Naive thymus-derived CD8-positive, alpha-beta T cell (primary cell): ENCODE results near the gene KAZN. TPM values are rescaled to one million over a fixed set of nuclear protein-coding genes. Genes with fewer than 3 reads are reported as not detected.

Experiments
- ATAC-seq, 2 donors: fragments of 150-1000 bp; cut with Tn5 transposase in 1 of 2; sonication (Bioruptor Pico), chemical (Tn5 transposase) in 1 of 2; 1 replicate in 1 of 2; 2 replicates in 1 of 2; pipeline ENCODE4 v1.10.0; 2021; ENCODE audit warnings: mild to moderate bottlenecking in 2 of 2, moderate library complexity in 2 of 2
- POLR2A ChIA-PET: fragments of 350-600 bp; sonication (Branson Sonifier 250); formaldehyde crosslinking; loops from one replicate; lab custom pipeline; 2021; ENCODE audit warnings: antibody characterized with exemption; lab: Charles Lee
- DNase-seq, 10 donors: peaks; one replicate each; pipeline versions ENCODE4 v3.0.0 to v3.0.0-alpha.2; 2020 to 2022
- H3K27ac Mint-ChIP-seq, 10 donors: one replicate each; pipeline ENCODE4 v1.8.0; 2020 to 2022; ENCODE audit warnings: mild to moderate bottlenecking in 10 of 10, mixed read lengths in 10 of 10, moderate library complexity in 4 of 10, inconsistent platforms in 1 of 10
- H3K27me3 Mint-ChIP-seq, 5 donors: one replicate each; pipeline ENCODE4 v1.8.0; 2021 to 2022; ENCODE audit warnings: mixed read lengths in 5 of 5
- H3K36me3 Mint-ChIP-seq, 3 donors: one replicate each; pipeline ENCODE4 v1.8.0; 2020 to 2022; ENCODE audit warnings: mixed read lengths in 3 of 3, mild to moderate bottlenecking in 2 of 3, inconsistent platforms in 1 of 3
- H3K4me1 Mint-ChIP-seq, 4 donors: one replicate each; pipeline ENCODE4 v1.8.0; 2021 to 2022; ENCODE audit warnings: mixed read lengths in 4 of 4
- H3K4me3 Mint-ChIP-seq, 10 donors: one replicate each; pipeline ENCODE4 v1.8.0; 2020 to 2022; ENCODE audit warnings: mild to moderate bottlenecking in 10 of 10, mixed read lengths in 10 of 10, moderate library complexity in 6 of 10, inconsistent platforms in 1 of 10
- H3K9me3 Mint-ChIP-seq, 9 donors: one replicate each; pipeline ENCODE4 v1.8.0; 2020 to 2022; ENCODE audit warnings: mixed read lengths in 9 of 9, mild to moderate bottlenecking in 3 of 9, inconsistent platforms in 1 of 9, moderate library complexity in 1 of 9
- polyA plus RNA-seq, 3 donors: library from polyadenylated mRNA; unstranded; fragments of 300-500 nt; fragmentation: Illumina TruSeq; gene quantifications; one replicate each; pipeline ENCODE4 v1.2.3, GENCODE V29; 2021
- total RNA-seq, 8 experiments: library from RNA in 2 of 8; stranded (reverse) in 2 of 8; gene quantifications; one replicate each; pipeline ENCODE4 v1.2.3 and lab custom pipeline; 2021 to 2026

Gene KAZN
- total and polyA plus RNA-seq, 5 experiments from 2014 or later = 0.02 to 0.63 (median 0.12) TPM; not detected in 1

DNA sequence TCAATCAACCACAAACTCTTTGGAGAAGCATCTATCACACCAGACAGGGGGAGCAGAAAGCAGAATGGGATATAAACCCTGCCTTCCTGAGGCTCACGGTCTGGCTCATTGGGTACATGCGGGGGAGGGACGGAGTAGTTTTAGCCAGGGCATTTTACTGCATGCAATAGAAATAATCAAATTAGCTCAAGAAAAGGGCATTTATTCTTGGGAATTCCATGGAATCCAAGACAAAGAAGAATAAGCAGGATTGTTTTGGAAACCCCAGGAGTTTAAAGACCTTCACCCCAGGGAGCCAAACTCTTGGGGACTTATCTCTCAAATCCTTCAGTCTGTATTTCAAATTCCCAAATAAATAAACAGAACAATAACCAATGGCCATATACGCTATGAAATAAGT is 5.2 kb upstream of the KAZN start:
- peaks cover 22 to 86% (median 43%) of the 10 kb centered on the region in 5 donors for H3K27me3 Mint-ChIP-seq
- no peaks in the 10 kb centered on the region for H3K4me1 Mint-ChIP-seq
- no peak overlapping the region for H3K4me3 Mint-ChIP-seq
- POLR2A ChIA-PET = no interaction called here
- peaks cover 0 to 2% (median 0%) of the 10 kb centered on the region in 9 donors for H3K9me3 Mint-ChIP-seq
- H3K27ac Mint-ChIP-seq = no peak overlapping the region
- no peaks in the 10 kb centered on the region for H3K36me3 Mint-ChIP-seq
- no peak for ATAC-seq
- no peak for DNase-seq

DNA sequence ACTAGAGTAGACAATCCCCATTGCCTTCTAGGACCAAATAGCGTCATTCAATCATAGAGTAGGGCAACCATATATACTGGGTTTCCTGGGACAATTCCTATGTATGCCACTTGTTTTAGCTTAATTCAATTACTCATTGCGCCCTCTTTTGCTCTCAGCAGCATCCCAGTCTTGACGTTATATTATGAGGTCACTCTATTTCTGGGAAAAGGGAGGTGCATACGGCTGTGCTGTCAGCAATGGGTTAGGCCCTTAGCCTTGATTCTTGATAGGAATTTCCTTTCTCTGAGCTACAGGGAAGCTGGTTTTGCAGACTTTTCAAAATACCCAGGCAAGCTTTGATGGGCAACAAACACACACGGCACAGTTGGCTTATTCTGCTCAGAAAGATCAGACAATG is 4.4 kb upstream of the KAZN start:
- peaks cover 0 to 2% (median 0%) of the 10 kb centered on the region in 9 donors for H3K9me3 Mint-ChIP-seq
- no peak overlapping the region for H3K27ac Mint-ChIP-seq
- POLR2A ChIA-PET = no interaction called here
- no peaks in the 10 kb centered on the region for H3K36me3 Mint-ChIP-seq
- DNase-seq (no peak), ATAC-seq (no peak)
- no peaks in the 10 kb centered on the region for H3K4me1 Mint-ChIP-seq
- peaks cover 22 to 81% (median 41%) of the 10 kb centered on the region in 5 donors for H3K27me3 Mint-ChIP-seq
- no peak overlapping the region for H3K4me3 Mint-ChIP-seq

- DNase-seq (no peak), ATAC-seq (no peak)
- no peaks in the 10 kb centered on the region for H3K36me3 Mint-ChIP-seq
- no peak overlapping the region for H3K27ac Mint-ChIP-seq
- POLR2A ChIA-PET = no interaction called here
- H3K9me3 Mint-ChIP-seq = peaks cover 0 to 2% (median 0%) of the 10 kb centered on the region in 9 donors
- H3K4me3 Mint-ChIP-seq = no peak overlapping the region
- peaks cover 0 to 8% (median 3%) of the 10 kb centered on the region in 4 donors for H3K4me1 Mint-ChIP-seq
- peaks cover 34 to 84% (median 55%) of the 10 kb centered on the region in 5 donors for H3K27me3 Mint-ChIP-seq
These were observed 1.9 kb upstream of the KAZN start for GRCh38 chr1:14596591-14596990.

DNA sequence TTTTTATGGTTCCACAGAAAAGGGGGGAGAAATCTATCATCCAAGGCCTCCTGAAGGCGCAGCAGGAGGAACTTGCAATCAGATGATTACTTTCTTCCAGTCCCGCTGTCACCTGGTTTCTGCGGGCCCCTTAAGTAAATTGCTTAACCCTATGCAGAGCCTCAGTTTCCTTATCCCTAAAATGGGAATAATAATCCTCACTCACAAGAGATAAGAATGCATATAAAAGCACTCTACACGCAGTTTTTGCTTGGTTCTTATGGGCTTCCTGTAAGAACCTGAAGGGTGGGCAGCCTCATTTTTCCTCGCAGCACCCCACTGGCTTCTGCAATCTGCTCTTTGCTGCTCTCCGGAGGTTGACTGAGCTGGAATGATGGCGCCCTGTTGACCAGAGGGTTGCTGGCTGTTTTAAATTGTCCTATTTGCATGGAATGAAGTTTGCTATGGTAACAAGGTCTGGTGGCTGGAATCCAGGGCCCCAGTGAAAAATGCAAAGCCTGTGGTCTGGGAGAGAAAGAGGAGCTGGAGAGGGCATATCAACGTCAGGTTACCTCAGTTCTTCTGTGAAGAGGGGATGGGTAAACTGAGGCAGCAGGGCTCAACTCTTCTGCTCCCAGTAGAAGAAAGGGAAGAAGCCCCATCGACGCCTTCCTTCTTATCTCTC is 1.0 kb upstream of the KAZN start:
- no peak overlapping the region for H3K4me3 Mint-ChIP-seq
- no peaks in the 10 kb centered on the region for H3K36me3 Mint-ChIP-seq
- peaks cover 0 to 2% (median 0%) of the 10 kb centered on the region in 9 donors for H3K9me3 Mint-ChIP-seq
- ATAC-seq (no peak), DNase-seq (no peak)
- POLR2A ChIA-PET = no interaction called here
- H3K27me3 Mint-ChIP-seq = peaks cover 32 to 84% (median 52%) of the 10 kb centered on the region in 5 donors
- peaks cover 0 to 8% (median 3%) of the 10 kb centered on the region in 4 donors for H3K4me1 Mint-ChIP-seq
- H3K27ac Mint-ChIP-seq = no peak overlapping the region

DNA sequence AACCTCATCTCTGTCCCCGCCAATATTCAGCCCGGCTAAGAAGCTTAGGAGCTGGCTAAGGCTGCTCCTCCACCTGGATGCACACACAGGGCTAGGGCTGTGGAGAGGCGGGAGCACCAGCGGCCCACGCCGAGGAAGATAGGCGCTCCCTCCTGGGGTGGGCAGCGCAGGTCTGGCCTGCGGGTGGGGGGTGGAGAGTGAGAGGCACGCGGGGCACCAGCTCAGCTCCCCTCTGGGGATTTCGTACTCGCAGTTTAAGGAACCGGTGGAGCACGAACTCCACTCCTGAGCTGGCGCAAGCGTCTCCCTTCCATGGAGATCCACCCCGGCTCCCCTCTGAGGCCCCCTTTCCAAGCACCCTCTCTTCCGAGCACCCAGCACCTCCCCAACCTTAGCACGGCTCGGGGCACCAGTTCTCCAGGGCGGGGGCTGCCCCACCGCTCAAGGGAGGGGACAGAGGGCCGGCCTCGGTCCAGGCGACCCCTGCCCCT is 433 bp upstream of the KAZN start:
- DNase-seq = no peak
- peaks cover 32 to 80% (median 46%) of the 10 kb centered on the region in 5 donors for H3K27me3 Mint-ChIP-seq
- peaks cover 0 to 2% (median 0%) of the 10 kb centered on the region in 9 donors for H3K9me3 Mint-ChIP-seq
- H3K4me1 Mint-ChIP-seq = peaks cover 0 to 8% (median 3%) of the 10 kb centered on the region in 4 donors
- POLR2A ChIA-PET = no interaction called here
- no peak overlapping the region for H3K27ac Mint-ChIP-seq
- H3K4me3 Mint-ChIP-seq = no peak overlapping the region
- ATAC-seq = no peak
- no peaks in the 10 kb centered on the region for H3K36me3 Mint-ChIP-seq

- Mint-ChIP-seq H3K27me3 (peaks cover 37 to 68% (median 51%) of the 10 kb centered on the region in 5 donors), H3K27ac (no peak overlapping the region), H3K9me3 (peaks cover 0 to under 1% (median 0%) of the 10 kb centered on the region in 9 donors), H3K4me3 (peak overlapping the region in 2 of 10 donors; percentile 2 to 28), H3K4me1 (peaks cover 0 to 8% (median 3%) of the 10 kb centered on the region in 4 donors), H3K36me3 (no peaks in the 10 kb centered on the region)
- POLR2A ChIA-PET = no interaction called here
- ATAC-seq (no peak), DNase-seq (no peak)
These were observed 802 bp downstream of the KAZN start for GRCh38 chr1:14599183-14599791.

GRCh38 chr1:14599800-14600199 is 1.3 kb downstream of the KAZN start:
- Mint-ChIP-seq H3K36me3 (no peaks in the 10 kb centered on the region), H3K27ac (no peak overlapping the region), H3K4me3 (peak overlapping the region in 2 of 10 donors; percentile 2 to 28), H3K4me1 (peaks cover 0 to 8% (median 3%) of the 10 kb centered on the region in 4 donors), H3K27me3 (peaks cover 37 to 66% (median 52%) of the 10 kb centered on the region in 5 donors), H3K9me3 (no peaks in the 10 kb centered on the region)
- DNase-seq (no peak), ATAC-seq (no peak)
- POLR2A ChIA-PET = no interaction called here

DNA sequence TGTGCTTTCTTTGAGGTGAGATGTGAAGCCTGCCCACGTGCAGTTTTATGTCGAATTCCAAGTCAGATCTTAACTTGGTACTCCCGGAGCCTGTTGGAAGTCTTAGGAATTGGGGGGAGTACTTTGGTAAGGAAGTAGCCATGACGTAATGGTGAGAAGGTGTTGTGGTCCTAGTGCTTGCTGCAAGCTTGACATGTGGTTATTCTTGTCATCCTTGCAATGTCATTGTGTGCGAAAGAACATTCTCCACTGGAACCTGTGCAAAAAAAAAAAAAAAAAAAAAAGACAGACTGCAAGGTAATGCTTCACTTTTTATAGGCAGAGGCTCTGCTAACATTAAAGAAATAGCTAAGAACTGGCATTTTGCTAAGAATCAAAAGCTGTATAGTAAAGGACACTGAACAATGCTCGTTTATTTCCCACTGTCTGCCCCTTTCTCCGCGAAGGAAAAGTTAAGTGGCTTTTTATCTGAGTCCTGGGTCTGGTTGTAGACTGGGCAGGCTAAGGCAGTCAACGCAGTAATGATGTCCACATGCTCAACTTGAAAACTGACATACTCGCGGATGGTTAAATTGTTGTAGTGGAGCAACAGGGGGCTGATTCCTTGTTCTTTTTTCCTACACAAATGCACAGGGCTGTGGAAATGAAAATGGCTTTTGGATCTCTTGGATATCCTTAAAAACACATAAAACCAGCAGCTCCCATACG is 2.1 kb downstream of the KAZN start:
- Mint-ChIP-seq H3K36me3 (no peaks in the 10 kb centered on the region), H3K4me3 (no peak overlapping the region), H3K27ac (no peak overlapping the region), H3K9me3 (no peaks in the 10 kb centered on the region), H3K4me1 (peaks cover 0 to 8% (median 3%) of the 10 kb centered on the region in 4 donors), H3K27me3 (peaks cover 37 to 69% (median 52%) of the 10 kb centered on the region in 5 donors)
- DNase-seq (no peak), ATAC-seq (no peak)
- POLR2A ChIA-PET = no interaction called here

GRCh38 chr1:14602136-14602535 is 3.7 kb downstream of the KAZN start:
- H3K9me3 Mint-ChIP-seq = no peaks in the 10 kb centered on the region
- peaks cover 0 to 8% (median 3%) of the 10 kb centered on the region in 4 donors for H3K4me1 Mint-ChIP-seq
- no peak for ATAC-seq
- POLR2A ChIA-PET = no interaction called here
- peaks cover 25 to 60% (median 43%) of the 10 kb centered on the region in 5 donors for H3K27me3 Mint-ChIP-seq
- H3K4me3 Mint-ChIP-seq = no peak overlapping the region
- H3K36me3 Mint-ChIP-seq = no peaks in the 10 kb centered on the region
- H3K27ac Mint-ChIP-seq = no peak overlapping the region
- no peak for DNase-seq

DNA sequence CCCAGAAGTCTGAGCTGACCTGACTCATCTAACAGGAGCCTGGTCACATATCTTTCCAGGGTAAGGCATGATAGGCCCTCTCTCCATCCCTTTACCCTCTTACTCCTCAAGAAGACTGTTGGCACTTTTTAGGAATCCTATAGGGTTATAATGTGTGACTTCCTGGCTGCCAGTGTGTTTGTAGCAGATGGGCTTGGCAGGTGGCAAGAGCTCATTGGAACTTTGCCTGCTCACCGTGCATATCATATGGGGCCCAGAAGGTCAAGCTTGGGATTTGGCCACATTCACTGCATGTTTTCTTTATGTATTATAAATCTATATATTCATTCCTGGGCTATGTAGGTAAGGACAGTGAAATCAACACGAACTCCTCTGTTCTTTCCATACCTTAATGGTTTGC is 5.2 kb downstream of the KAZN start:
- POLR2A ChIA-PET = no interaction called here
- H3K4me1 Mint-ChIP-seq = peaks cover 0 to 8% (median 3%) of the 10 kb centered on the region in 4 donors
- no peaks in the 10 kb centered on the region for H3K36me3 Mint-ChIP-seq
- no peak for ATAC-seq
- H3K4me3 Mint-ChIP-seq = no peak overlapping the region
- peaks cover 23 to 52% (median 43%) of the 10 kb centered on the region in 5 donors for H3K27me3 Mint-ChIP-seq
- H3K27ac Mint-ChIP-seq = no peak overlapping the region
- no peak for DNase-seq
- peaks cover 0 to under 1% (median 0%) of the 10 kb centered on the region in 9 donors for H3K9me3 Mint-ChIP-seq

GRCh38 chr1:14604414-14604813 is 5.9 kb downstream of the KAZN start:
- no peak overlapping the region for H3K4me3 Mint-ChIP-seq
- no peak for DNase-seq

DNA sequence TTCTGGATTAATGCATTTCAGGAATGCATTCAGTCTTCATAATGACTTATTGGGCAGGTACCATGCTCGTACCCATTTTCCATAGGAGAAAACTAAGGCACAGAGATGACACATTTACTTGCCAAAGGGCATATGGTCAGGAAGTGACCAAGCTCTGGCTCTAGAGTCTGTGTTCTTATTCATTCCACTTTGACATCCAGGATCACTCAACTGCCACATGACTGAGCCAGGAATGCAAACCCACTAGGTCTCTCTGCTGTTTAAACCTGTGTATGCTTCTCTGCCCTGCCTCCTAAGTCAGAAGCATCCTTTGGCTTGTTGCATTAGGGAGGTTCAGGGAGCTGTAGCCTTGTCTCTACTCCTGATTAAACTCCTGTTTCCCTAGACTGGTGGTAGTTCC is 7.5 kb downstream of the KAZN start:
- Mint-ChIP-seq H3K9me3 (peaks cover 0 to 6% (median 0%) of the 10 kb centered on the region in 9 donors), H3K27ac (no peak overlapping the region), H3K4me1 (no peaks in the 10 kb centered on the region), H3K27me3 (peaks cover 12 to 36% (median 30%) of the 10 kb centered on the region in 5 donors), H3K4me3 (no peak overlapping the region), H3K36me3 (no peaks in the 10 kb centered on the region)
- no peak for DNase-seq
- POLR2A ChIA-PET = no interaction called here
- ATAC-seq = no peak

More at GRCh38 chr1:14604414-14604813, 5.9 kb downstream of the KAZN start:
- POLR2A ChIA-PET = no interaction called here
- Mint-ChIP-seq H3K9me3 (peaks cover 0 to 4% (median 0%) of the 10 kb centered on the region in 9 donors), H3K27me3 (peaks cover 23 to 51% (median 41%) of the 10 kb centered on the region in 5 donors), H3K27ac (no peak overlapping the region), H3K36me3 (no peaks in the 10 kb centered on the region), H3K4me1 (peaks cover 0 to 8% (median 2%) of the 10 kb centered on the region in 4 donors)
- no peak for ATAC-seq
